ENCODE results near the gene BAG1.

BAG1 gene

GRCh38 chr9:33220681-33221567, 43.6 kb downstream of the BAG1 start:
- H3K27ac ChIP-seq (ENCODE audit: low read depth, low read length): no peak overlapping the region
- no peaks in the 10 kb centered on the region for H3K9me2 ChIP-seq (replicated peaks; ENCODE audit: control insufficient read depth, low read length)
- TF ChIP-seq EZH2phosphoT487 (IDR thresholded peaks at IDR 0.05; ENCODE audit: borderline replicate concordance, low read length) (no peak), CTCF (IDR thresholded peaks at IDR 0.05; ENCODE audit: low read depth, low read length, poor library complexity, severe bottlenecking) (no peak)
- no peaks in the 10 kb centered on the region for H3K9me3 ChIP-seq (ENCODE audit: control insufficient read depth, insufficient read depth, low read length)
- H3K4me3 ChIP-seq (ENCODE audit: low read length): no peak overlapping the region
- H3K4me2 ChIP-seq (ENCODE audit: low read length): no peak overlapping the region
- H3K36me3 ChIP-seq (ENCODE audit: control insufficient read depth, low read length): no peaks in the 10 kb centered on the region
- H3K4me1 ChIP-seq (ENCODE audit: control insufficient read depth, low read length): peaks cover 17% of the 10 kb centered on the region
- peaks cover 18% of the 10 kb centered on the region for H3K27me3 ChIP-seq (ENCODE audit: control insufficient read depth, low read length)
- no peaks in the 10 kb centered on the region for H3F3A ChIP-seq (ENCODE audit: control insufficient read depth, insufficient read depth)
- no peaks in the 10 kb centered on the region for H3K79me2 ChIP-seq (ENCODE audit: control insufficient read depth, low read length)
- H4K20me1 ChIP-seq (ENCODE audit: control insufficient read depth, insufficient read depth, low read depth, low read length): no peaks in the 10 kb centered on the region

- no peaks in the 10 kb centered on the region for H3K9me3 ChIP-seq (ENCODE audit: control insufficient read depth, insufficient read depth, low read length)
- H3K9me2 ChIP-seq (replicated peaks; ENCODE audit: control insufficient read depth, low read length): no peaks in the 10 kb centered on the region
- no peaks in the 10 kb centered on the region for H3K79me2 ChIP-seq (ENCODE audit: control insufficient read depth, low read length)
- H3K27me3 ChIP-seq (ENCODE audit: control insufficient read depth, low read length): peaks cover 14% of the 10 kb centered on the region
- TF ChIP-seq EZH2phosphoT487 (IDR thresholded peaks at IDR 0.05; ENCODE audit: borderline replicate concordance, low read length) (no peak), CTCF (IDR thresholded peaks at IDR 0.05; ENCODE audit: low read depth, low read length, poor library complexity, severe bottlenecking) (no peak)
- H3K4me1 ChIP-seq (ENCODE audit: control insufficient read depth, low read length): no peaks in the 10 kb centered on the region
- H3K27ac ChIP-seq (ENCODE audit: low read depth, low read length): no peak overlapping the region
- no peaks in the 10 kb centered on the region for H3K36me3 ChIP-seq (ENCODE audit: control insufficient read depth, low read length)
- H4K20me1 ChIP-seq (ENCODE audit: control insufficient read depth, insufficient read depth, low read depth, low read length): no peaks in the 10 kb centered on the region
- no peak overlapping the region for H3K4me2 ChIP-seq (ENCODE audit: low read length)
- H3F3A ChIP-seq (ENCODE audit: control insufficient read depth, insufficient read depth): no peaks in the 10 kb centered on the region
- no peak overlapping the region for H3K4me3 ChIP-seq (ENCODE audit: low read length)
Measured at GRCh38 chr9:33211695-33212393, 52.7 kb downstream of the BAG1 start.

GRCh38 chr9:33210006-33210715, 54.3 kb downstream of the BAG1 start:
- Histone ChIP-seq H3F3A (ENCODE audit: control insufficient read depth, insufficient read depth) (no peaks in the 10 kb centered on the region), H3K27me3 (ENCODE audit: control insufficient read depth, low read length) (peaks cover 7% of the 10 kb centered on the region), H3K9me2 (replicated peaks; ENCODE audit: control insufficient read depth, low read length) (no peaks in the 10 kb centered on the region), H3K4me3 (ENCODE audit: low read length) (no peak overlapping the region), H3K79me2 (ENCODE audit: control insufficient read depth, low read length) (no peaks in the 10 kb centered on the region), H3K4me2 (ENCODE audit: low read length) (no peak overlapping the region), H3K4me1 (ENCODE audit: control insufficient read depth, low read length) (no peaks in the 10 kb centered on the region), H3K36me3 (ENCODE audit: control insufficient read depth, low read length) (no peaks in the 10 kb centered on the region), H3K27ac (ENCODE audit: low read depth, low read length) (no peak overlapping the region), H3K9me3 (ENCODE audit: control insufficient read depth, insufficient read depth, low read length) (no peaks in the 10 kb centered on the region), H4K20me1 (ENCODE audit: control insufficient read depth, insufficient read depth, low read depth, low read length) (no peaks in the 10 kb centered on the region)
- TF ChIP-seq EZH2phosphoT487 (IDR thresholded peaks at IDR 0.05; ENCODE audit: borderline replicate concordance, low read length) (no peak), CTCF (IDR thresholded peaks at IDR 0.05; ENCODE audit: low read depth, low read length, poor library complexity, severe bottlenecking) (peak; percentile 16)
